DND-41 (cell line): ENCODE data around the gene OR4D11.

Source experiments
- EZH2 ChIP-seq: IDR thresholded peaks from 3 replicates; pipeline ENCODE4 v1.6.1; 2012; ENCODE audit warnings: borderline replicate concordance, low read depth, mild to moderate bottlenecking, moderate library complexity, low read length, inconsistent platforms; ENCODE audit not compliant: severe bottlenecking
- TF ChIP-seq, protein P1 (sequence below): IDR thresholded peaks from 2 replicates; pipeline ENCODE4 v1.5.1; 2012; ENCODE audit warnings: borderline replicate concordance, low read length, moderate library complexity, mild to moderate bottlenecking; ENCODE audit not compliant: poor library complexity, severe bottlenecking; ENCODE audit errors: extremely low read depth

DNA sequence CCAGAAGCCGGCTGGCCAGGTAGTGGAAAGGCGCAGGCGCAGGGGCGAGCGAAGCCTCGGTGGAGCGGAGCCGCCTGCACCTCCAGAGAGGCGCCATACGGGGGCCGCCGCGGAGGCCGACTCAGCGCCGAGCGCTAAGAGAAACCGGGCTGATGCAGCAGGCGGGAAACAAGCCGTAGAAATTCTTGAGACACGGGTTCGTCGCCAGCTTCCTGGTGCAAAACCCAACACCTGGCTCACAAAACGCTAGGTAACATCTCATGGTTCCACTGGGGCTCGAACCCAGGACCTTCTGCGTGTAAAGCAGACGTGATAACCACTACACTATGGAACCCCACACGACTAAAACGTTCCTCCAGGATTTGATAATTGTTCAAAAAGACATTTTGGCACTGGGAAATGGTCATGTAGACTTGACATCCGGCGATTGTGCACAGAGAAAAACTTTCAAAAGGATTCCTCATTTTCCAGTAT, 47.0 kb downstream of the OR4D11 start:
- TF ChIP-seq, protein P1, sequence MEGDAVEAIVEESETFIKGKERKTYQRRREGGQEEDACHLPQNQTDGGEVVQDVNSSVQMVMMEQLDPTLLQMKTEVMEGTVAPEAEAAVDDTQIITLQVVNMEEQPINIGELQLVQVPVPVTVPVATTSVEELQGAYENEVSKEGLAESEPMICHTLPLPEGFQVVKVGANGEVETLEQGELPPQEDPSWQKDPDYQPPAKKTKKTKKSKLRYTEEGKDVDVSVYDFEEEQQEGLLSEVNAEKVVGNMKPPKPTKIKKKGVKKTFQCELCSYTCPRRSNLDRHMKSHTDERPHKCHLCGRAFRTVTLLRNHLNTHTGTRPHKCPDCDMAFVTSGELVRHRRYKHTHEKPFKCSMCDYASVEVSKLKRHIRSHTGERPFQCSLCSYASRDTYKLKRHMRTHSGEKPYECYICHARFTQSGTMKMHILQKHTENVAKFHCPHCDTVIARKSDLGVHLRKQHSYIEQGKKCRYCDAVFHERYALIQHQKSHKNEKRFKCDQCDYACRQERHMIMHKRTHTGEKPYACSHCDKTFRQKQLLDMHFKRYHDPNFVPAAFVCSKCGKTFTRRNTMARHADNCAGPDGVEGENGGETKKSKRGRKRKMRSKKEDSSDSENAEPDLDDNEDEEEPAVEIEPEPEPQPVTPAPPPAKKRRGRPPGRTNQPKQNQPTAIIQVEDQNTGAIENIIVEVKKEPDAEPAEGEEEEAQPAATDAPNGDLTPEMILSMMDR, result peak; percentile 60
- TF ChIP-seq EZH2, result no peak
